Mesendoderm (in vitro differentiated cells): Measurements from ENCODE around the gene TMEM167A.

ENCODE experiments used
- DNase-seq: peaks from one replicate; pipeline ENCODE4 v3.0.0; 2013
- H2AK5ac ChIP-seq: 2 replicates; pipeline ENCODE4 v1.6.1; 2013; ENCODE audit warnings: low read length, inconsistent platforms
- H2BK120ac ChIP-seq: 2 replicates; pipeline ENCODE4 v1.6.1; 2013; ENCODE audit warnings: low read depth, mild to moderate bottlenecking, low read length, moderate library complexity, mixed read lengths
- H2BK15ac ChIP-seq: replicated peaks from 2 replicates; pipeline ENCODE4 v1.6.1; 2013; ENCODE audit warnings: low read depth, mild to moderate bottlenecking, moderate library complexity
- H2BK5ac ChIP-seq: 2 replicates; pipeline ENCODE4 v1.6.1; 2013; ENCODE audit warnings: low read length, inconsistent platforms
- H3K18ac ChIP-seq: 2 replicates; pipeline ENCODE4 v1.6.1; 2013; ENCODE audit warnings: mild to moderate bottlenecking, low read length, mixed read lengths
- H3K23ac ChIP-seq: one replicate; pipeline ENCODE4 v1.6.1; 2013; ENCODE audit warnings: low read length
- H3K27ac ChIP-seq: 2 replicates; pipeline ENCODE4 v1.5.1; 2013; ENCODE audit warnings: low read depth, mild to moderate bottlenecking, inconsistent platforms, low read length, moderate library complexity
- H3K27me3 ChIP-seq: 2 replicates; pipeline ENCODE4 v1.6.1; 2013; ENCODE audit warnings: low read length, control low read depth, mild to moderate bottlenecking, inconsistent platforms; ENCODE audit not compliant: insufficient read depth, poor library complexity
- H3K36me3 ChIP-seq: 2 replicates; pipeline ENCODE4 v1.6.1; 2013; ENCODE audit warnings: low read length, inconsistent platforms; ENCODE audit not compliant: control insufficient read depth, insufficient read depth
- H3K4ac ChIP-seq: one replicate; pipeline ENCODE4 v1.6.1; 2013; ENCODE audit warnings: low read depth, mild to moderate bottlenecking, low read length, moderate library complexity
- H3K4me1 ChIP-seq: 2 replicates; pipeline ENCODE4 v1.6.1; 2013; ENCODE audit warnings: low read depth, low read length, inconsistent platforms; ENCODE audit not compliant: control insufficient read depth
- H3K4me2 ChIP-seq: 2 replicates; pipeline ENCODE4 v1.6.1; 2013; ENCODE audit warnings: low read length
- H3K4me3 ChIP-seq: 2 replicates; pipeline ENCODE4 v1.5.1; 2013; ENCODE audit warnings: mild to moderate bottlenecking, low read length
- H3K56ac ChIP-seq: one replicate; pipeline ENCODE4 v1.6.1; 2013; ENCODE audit warnings: low read length
- H3K79me1 ChIP-seq: 2 replicates; pipeline ENCODE4 v1.6.1; 2013; ENCODE audit warnings: low read length, inconsistent platforms
- H3K79me2 ChIP-seq: 2 replicates; pipeline ENCODE4 v1.6.1; 2013; ENCODE audit warnings: mild to moderate bottlenecking, low read length; ENCODE audit not compliant: control insufficient read depth, insufficient read depth
- H3K9ac ChIP-seq: 2 replicates; pipeline ENCODE4 v1.6.1; 2013; ENCODE audit warnings: low read length, inconsistent platforms
- H4K5ac ChIP-seq: one replicate; pipeline ENCODE4 v1.6.1; 2013; ENCODE audit warnings: low read length
- H4K8ac ChIP-seq: one replicate; pipeline ENCODE4 v1.6.1; 2013; ENCODE audit warnings: low read depth, mild to moderate bottlenecking, control low read depth, low read length, moderate library complexity
- WGBS: extraction: QIAGEN DNeasy Blood & Tissue Kit; methylation state at CpG from one replicate; pipeline ENCODE4 v1.1.7; 2013; ENCODE audit warnings: low lambda C conversion rate, missing lambda C conversion rate; ENCODE audit not compliant: insufficient coverage; ENCODE audit errors: extremely low coverage; 5-methylcytosine and 5-hydroxymethylcytosine counted together

TMEM167A gene

GRCh38 chr5:83082750-83083149 lies 5.6 kb upstream of the TMEM167A start:
- no peak overlapping the region for H3K23ac ChIP-seq
- no peaks in the 10 kb centered on the region for H3K79me2 ChIP-seq
- H3K18ac ChIP-seq: no peak overlapping the region
- no peak overlapping the region for H4K8ac ChIP-seq
- no peaks in the 10 kb centered on the region for H3K27me3 ChIP-seq
- no peak overlapping the region for H3K4me3 ChIP-seq
- no peak overlapping the region for H2AK5ac ChIP-seq
- H3K4me2 ChIP-seq: no peak overlapping the region
- H2BK120ac ChIP-seq: no peak overlapping the region
- H2BK5ac ChIP-seq: no peak overlapping the region
- H3K36me3 ChIP-seq: no peaks in the 10 kb centered on the region
- no peak overlapping the region for H3K56ac ChIP-seq
- no peak overlapping the region for H2BK15ac ChIP-seq
- no peak overlapping the region for H4K5ac ChIP-seq
- DNase-seq: no peak
- no peak overlapping the region for H3K9ac ChIP-seq
- H3K27ac ChIP-seq: no peak overlapping the region
- no peak overlapping the region for H3K4ac ChIP-seq
- H3K79me1 ChIP-seq: no peaks in the 10 kb centered on the region
- no peaks in the 10 kb centered on the region for H3K4me1 ChIP-seq

- no peaks in the 10 kb centered on the region for H3K36me3 ChIP-seq
- H3K27ac ChIP-seq: no peak overlapping the region
- H3K23ac ChIP-seq: no peak overlapping the region
- peak overlapping the region; percentile 87 for H3K9ac ChIP-seq
- no peak overlapping the region for H2BK15ac ChIP-seq
- peak overlapping the region; percentile 64 for H4K5ac ChIP-seq
- peak overlapping the region; percentile 42 for H3K18ac ChIP-seq
- H3K4me1 ChIP-seq: no peaks in the 10 kb centered on the region
- H2BK5ac ChIP-seq: no peak overlapping the region
- no peaks in the 10 kb centered on the region for H3K27me3 ChIP-seq
- peaks cover 2% of the 10 kb centered on the region for H3K79me1 ChIP-seq
- peak overlapping the region; percentile 83 for H3K4me3 ChIP-seq
- DNase-seq: peak; percentile 61
- H3K4ac ChIP-seq: peak overlapping the region; percentile 72
- H2BK120ac ChIP-seq: no peak overlapping the region
- peak overlapping the region; percentile 89 for H4K8ac ChIP-seq
- peak overlapping the region; percentile 93 for H3K56ac ChIP-seq
- WGBS: no CpG with 5 or more reads among the region's 14 CpGs
- peaks cover 40% of the 10 kb centered on the region for H3K79me2 ChIP-seq
- H3K4me2 ChIP-seq: peak overlapping the region; percentile 81
- no peak overlapping the region for H2AK5ac ChIP-seq
Measured at GRCh38 chr5:83077662-83078261, 568 bp upstream of the TMEM167A start.

- no peaks in the 10 kb centered on the region for H3K4me1 ChIP-seq
- H2AK5ac ChIP-seq: no peak overlapping the region
- no peak overlapping the region for H3K23ac ChIP-seq
Measured at GRCh38 chr5:83072966-83073365, 4.2 kb downstream of the TMEM167A start.

GRCh38 chr5:83071286-83072051 lies 5.7 kb downstream of the TMEM167A start:
- Histone ChIP-seq H2BK5ac (no peak overlapping the region), H3K9ac (no peak overlapping the region), H3K4me2 (no peak overlapping the region), H3K23ac (no peak overlapping the region), H2AK5ac (no peak overlapping the region), H3K18ac (no peak overlapping the region), H3K27ac (no peak overlapping the region), H4K8ac (no peak overlapping the region), H2BK120ac (no peak overlapping the region), H3K4ac (no peak overlapping the region), H3K56ac (no peak overlapping the region), H3K4me3 (no peak overlapping the region), H3K79me2 (peaks cover 76% of the 10 kb centered on the region), H3K79me1 (peaks cover 4% of the 10 kb centered on the region), H3K27me3 (no peaks in the 10 kb centered on the region), H4K5ac (no peak overlapping the region), H3K4me1 (no peaks in the 10 kb centered on the region), H3K36me3 (no peaks in the 10 kb centered on the region), H2BK15ac (no peak overlapping the region)
- WGBS: no CpG with 5 or more reads among the region's 2 CpGs
- DNase-seq: no peak

More at GRCh38 chr5:83072966-83073365, 4.2 kb downstream of the TMEM167A start:
- Histone ChIP-seq H4K5ac (no peak overlapping the region), H3K4ac (no peak overlapping the region), H3K4me3 (no peak overlapping the region), H3K56ac (no peak overlapping the region), H2BK15ac (no peak overlapping the region), H2BK120ac (no peak overlapping the region), H3K79me2 (peaks cover 74% of the 10 kb centered on the region), H3K4me2 (no peak overlapping the region), H4K8ac (no peak overlapping the region), H3K27me3 (no peaks in the 10 kb centered on the region), H3K27ac (no peak overlapping the region), H3K18ac (no peak overlapping the region), H2BK5ac (no peak overlapping the region), H3K79me1 (peaks cover 2% of the 10 kb centered on the region), H3K36me3 (no peaks in the 10 kb centered on the region), H3K9ac (no peak overlapping the region)
- DNase-seq: no peak
- no CpG with 5 or more reads among the region's 6 CpGs for WGBS

GRCh38 chr5:83069096-83069799 lies 7.9 kb downstream of the TMEM167A start:
- H3K4me3 ChIP-seq: no peak overlapping the region
- no peak for DNase-seq
- peaks cover 4% of the 10 kb centered on the region for H3K79me1 ChIP-seq
- no peak overlapping the region for H2BK120ac ChIP-seq
- H3K36me3 ChIP-seq: no peaks in the 10 kb centered on the region
- no peak overlapping the region for H2BK5ac ChIP-seq
- peaks cover 60% of the 10 kb centered on the region for H3K79me2 ChIP-seq
- H3K27me3 ChIP-seq: no peaks in the 10 kb centered on the region
- no peak overlapping the region for H3K9ac ChIP-seq
- no peak overlapping the region for H3K56ac ChIP-seq
- no peak overlapping the region for H3K4me2 ChIP-seq
- H3K18ac ChIP-seq: no peak overlapping the region
- WGBS: no CpG with 5 or more reads among the region's 2 CpGs
- no peaks in the 10 kb centered on the region for H3K4me1 ChIP-seq
- H4K5ac ChIP-seq: no peak overlapping the region
- H2AK5ac ChIP-seq: no peak overlapping the region
- H2BK15ac ChIP-seq: no peak overlapping the region
- H3K27ac ChIP-seq: no peak overlapping the region
- no peak overlapping the region for H3K23ac ChIP-seq
- no peak overlapping the region for H4K8ac ChIP-seq
- no peak overlapping the region for H3K4ac ChIP-seq
